IMR-90 (cell line): Measurements from ENCODE around the gene KCNJ8. TPM values are rescaled to one million over a fixed set of nuclear protein-coding genes. Genes with fewer than 3 reads are reported as not detected.

Experiments
- ATAC-seq: fragments of 200-7000 bp; cut with Tn5 transposase; 2 replicates; pipeline ENCODE4 v1.9.1; 2020; ENCODE audit warnings: low read depth, mild to moderate bottlenecking, moderate library complexity
- BruUV-seq: library from RNA; stranded (reverse); fragments of 400-500 nt; replicated peaks from 2 replicates; lab custom pipeline; 2021; lab: Mats Ljungman, UMichigan
- CTCF ChIA-PET: fragments of 300-600 bp; formaldehyde crosslinking; extraction: SDS; loops from one replicate; lab custom pipeline; 2021; ENCODE audit warnings: antibody characterized with exemption; lab: Yijun Ruan, JAX
- POLR2A ChIA-PET: fragments of 300-600 bp; sonication (Branson Sonifier 250); formaldehyde crosslinking; loops from one replicate; lab custom pipeline; 2022; ENCODE audit warnings: antibody characterized with exemption; ENCODE audit not compliant: unreplicated experiment; lab: Charles Lee
- DNase-seq: peaks from one replicate; pipeline ENCODE4 v3.0.0; 2013
- H2AFZ ChIP-seq: replicated peaks from 2 replicates; pipeline ENCODE3; 2013; ENCODE audit warnings: low read length, mild to moderate bottlenecking; ENCODE audit not compliant: poor library complexity
- H2AK5ac ChIP-seq: 2 replicates; pipeline ENCODE4 v1.6.1; 2013; ENCODE audit warnings: low read depth, low read length, inconsistent platforms
- H2AK9ac ChIP-seq: replicated peaks from 2 replicates; pipeline ENCODE3; 2013; ENCODE audit warnings: mild to moderate bottlenecking, low read depth, low read length, moderate library complexity; ENCODE audit not compliant: poor library complexity
- H2BK120ac ChIP-seq: 2 replicates; pipeline ENCODE4 v1.6.1; 2013; ENCODE audit warnings: low read depth, low read length, inconsistent platforms
- H2BK15ac ChIP-seq: 3 replicates; pipeline ENCODE4 v1.6.1; 2013; ENCODE audit warnings: low read depth, low read length, inconsistent platforms
- H2BK20ac ChIP-seq: 2 replicates; pipeline ENCODE4 v1.6.1; 2013; ENCODE audit warnings: low read depth, mild to moderate bottlenecking, inconsistent platforms, low read length, moderate library complexity
- H2BK5ac ChIP-seq: 2 replicates; pipeline ENCODE4 v1.6.1; 2013; ENCODE audit warnings: mild to moderate bottlenecking, low read depth, low read length, inconsistent platforms; ENCODE audit not compliant: poor library complexity, severe bottlenecking
- H3K14ac ChIP-seq: replicated peaks from 2 replicates; pipeline ENCODE4 v1.6.1; 2013; ENCODE audit warnings: low read depth, low read length, inconsistent platforms
- H3K18ac ChIP-seq: 2 replicates; pipeline ENCODE4 v1.6.1; 2013; ENCODE audit warnings: low read depth, low read length, control low read depth
- H3K23ac ChIP-seq: 2 replicates; pipeline ENCODE4 v1.6.1; 2013; ENCODE audit warnings: low read depth, low read length, inconsistent platforms
- H3K27ac ChIP-seq: 2 replicates; pipeline ENCODE4 v1.5.1; 2013; ENCODE audit warnings: mild to moderate bottlenecking, control low read depth, low read length; ENCODE audit not compliant: insufficient read depth
- H3K27me3 ChIP-seq: 2 replicates; pipeline ENCODE4 v1.6.1; 2013; ENCODE audit warnings: low read length; ENCODE audit not compliant: control insufficient read depth, insufficient read depth
- H3K36me3 ChIP-seq: 2 replicates; pipeline ENCODE4 v1.6.1; 2013; ENCODE audit warnings: low read length, mixed read lengths; ENCODE audit not compliant: control insufficient read depth, insufficient read depth
- H3K4ac ChIP-seq: 2 replicates; pipeline ENCODE4 v1.6.1; 2013; ENCODE audit warnings: low read depth, low read length, inconsistent platforms
- H3K4me1 ChIP-seq: 2 replicates; pipeline ENCODE4 v1.6.1; 2013; ENCODE audit warnings: low read length, mixed read lengths; ENCODE audit not compliant: control insufficient read depth, insufficient read depth
- H3K4me2 ChIP-seq: 2 replicates; pipeline ENCODE4 v1.6.1; 2013; ENCODE audit warnings: low read depth, mild to moderate bottlenecking, control low read depth, low read length, moderate library complexity
- H3K4me3 ChIP-seq: 2 replicates; pipeline ENCODE4 v1.5.1; 2013; ENCODE audit warnings: low read depth, mild to moderate bottlenecking, control low read depth, low read length, moderate library complexity; ENCODE audit not compliant: insufficient read depth
- H3K56ac ChIP-seq: 2 replicates; pipeline ENCODE4 v1.6.1; 2013; ENCODE audit warnings: low read length, inconsistent platforms; ENCODE audit not compliant: insufficient read depth; ENCODE audit errors: extremely low read depth
- H3K79me1 ChIP-seq, 2 experiments: 2 replicates each; pipeline ENCODE4 v1.6.1; 2013; ENCODE audit warnings: low read length in 2 of 2, inconsistent platforms in 1 of 2, low read depth in 1 of 2
- H3K9ac ChIP-seq: 2 replicates; pipeline ENCODE4 v1.6.1; 2013; ENCODE audit warnings: low read depth, low read length, control low read depth
- H3K9me1 ChIP-seq: 2 replicates; pipeline ENCODE4 v1.6.1; 2013; ENCODE audit warnings: low read length, inconsistent platforms; ENCODE audit not compliant: insufficient read depth
- H3K9me3 ChIP-seq: 2 replicates; pipeline ENCODE4 v1.6.1; 2013; ENCODE audit warnings: low read length; ENCODE audit not compliant: control insufficient read depth, insufficient read depth
- H4K20me1 ChIP-seq: 2 replicates; pipeline ENCODE4 v1.6.1; 2013; ENCODE audit warnings: low read length, inconsistent platforms; ENCODE audit not compliant: insufficient read depth
- H4K5ac ChIP-seq: 2 replicates; pipeline ENCODE4 v1.6.1; 2013; ENCODE audit warnings: mild to moderate bottlenecking, low read depth, low read length, control low read depth
- H4K8ac ChIP-seq, 2 experiments: 2 replicates each; pipeline ENCODE4 v1.6.1; 2013; ENCODE audit warnings: low read depth in 2 of 2, low read length in 2 of 2, control low read depth in 1 of 2, inconsistent platforms in 1 of 2
- H4K91ac ChIP-seq: 2 replicates; pipeline ENCODE4 v1.6.1; 2013; ENCODE audit warnings: low read depth, low read length, inconsistent platforms; ENCODE audit not compliant: insufficient read depth
- BHLHE40 ChIP-seq: fragments of 150-350 bp; IDR thresholded peaks from 2 replicates; pipeline ENCODE4 v1.6.1; 2016; ENCODE audit warnings: mild to moderate bottlenecking, low read depth, low read length
- CEBPB ChIP-seq: IDR thresholded peaks from 2 replicates; pipeline ENCODE4 v1.6.1; 2012; ENCODE audit warnings: low read depth, low read length, improper control_type of control experiment
- CHD1 ChIP-seq: IDR thresholded peaks from 2 replicates; pipeline ENCODE4 v1.6.1; 2012; ENCODE audit warnings: low read depth, low read length, improper control_type of control experiment
- CTCF ChIP-seq: conservative IDR thresholded peaks from 2 replicates; pipeline ENCODE4 v1.5.1; 2012; ENCODE audit warnings: mild to moderate bottlenecking, low read depth, low read length, improper control_type of control experiment
- ELK1 ChIP-seq: fragments of 150-350 bp; IDR thresholded peaks from 2 replicates; pipeline ENCODE4 v1.6.1; 2016; ENCODE audit warnings: low read depth, mild to moderate bottlenecking, low read length, moderate library complexity, borderline replicate concordance
- FOS ChIP-seq: fragments of 150-350 bp; IDR thresholded peaks from 2 replicates; pipeline ENCODE4 v1.6.1; 2016; ENCODE audit warnings: low read depth, low read length
- MAFK ChIP-seq: IDR thresholded peaks from 2 replicates; pipeline ENCODE4 v1.6.1; 2012; ENCODE audit warnings: low read depth, low read length, improper control_type of control experiment
- MAZ ChIP-seq: IDR thresholded peaks from 2 replicates; pipeline ENCODE4 v1.6.1; 2012; ENCODE audit warnings: low read depth, mild to moderate bottlenecking, low read length, improper control_type of control experiment, moderate library complexity, borderline replicate concordance
- NFE2L2 ChIP-seq: fragments of 150-350 bp; IDR thresholded peaks from 2 replicates; pipeline ENCODE4 v1.6.1; 2016; ENCODE audit warnings: low read depth, mild to moderate bottlenecking, low read length
- POLR2A ChIP-seq: IDR thresholded peaks from 2 replicates; pipeline ENCODE4 v1.6.1; 2012; ENCODE audit warnings: mild to moderate bottlenecking, low read depth, low read length
- RAD21 ChIP-seq: IDR thresholded peaks from 2 replicates; pipeline ENCODE4 v1.6.1; 2012; ENCODE audit warnings: low read length, improper control_type of control experiment
- RCOR1 ChIP-seq: IDR thresholded peaks from 2 replicates; pipeline ENCODE4 v1.6.1; 2012; ENCODE audit warnings: mild to moderate bottlenecking, low read length, improper control_type of control experiment; ENCODE audit not compliant: insufficient replicate concordance
- RFX5 ChIP-seq: IDR thresholded peaks from 2 replicates; pipeline ENCODE4 v1.8.0; 2012; ENCODE audit warnings: low read depth, mild to moderate bottlenecking, low read length, moderate library complexity
- SMC3 ChIP-seq: fragments of 150-350 bp; IDR thresholded peaks from 2 replicates; pipeline ENCODE4 v1.6.1; 2016; ENCODE audit warnings: low read depth, mild to moderate bottlenecking, antibody characterized with exemption, low read length, moderate library complexity
- USF2 ChIP-seq: fragments of 150-350 bp; IDR thresholded peaks from 2 replicates; pipeline ENCODE4 v1.6.1; 2017; ENCODE audit warnings: mild to moderate bottlenecking, antibody characterized with exemption, low read length, low read depth
- WGBS, 2 experiments: methylation state at CpG; one replicate each; pipeline versions ENCODE4 v1.1.5 to v1.1.7; 2013; ENCODE audit warnings: missing lambda C conversion rate in 2 of 2; ENCODE audit not compliant: insufficient read length in 1 of 2; ENCODE audit errors: extremely low coverage in 2 of 2; 5-methylcytosine and 5-hydroxymethylcytosine counted together
- dilution Hi-C: fragments of 300-500 bp; cut with HindIII; formaldehyde crosslinking; loops from one replicate; pipeline ENCODE4 v1.14.3; 2018; ENCODE audit warnings: low sequenced_read_pairs; ENCODE audit not compliant: unreplicated experiment
- in situ Hi-C: fragments of 300-500 bp; cut with MboI; formaldehyde crosslinking; loops from 3 replicates; pipeline ENCODE4 v1.14.3; 2019; ENCODE audit warnings: low sequenced_read_pairs, inconsistent platforms, mixed read lengths
- intact Hi-C: fragments of 100-400 bp; cut with micrococcal nuclease; formaldehyde crosslinking; loops from 2 replicates; pipeline ENCODE4 v1.10.0; 2022
- polyA plus RNA-seq, 3 experiments: library from polyadenylated mRNA; depleted of rRNA; stranded (reverse); fragments of >200 nt; gene quantifications; 2 replicates each; pipeline ENCODE4 v1.2.3, GENCODE V29; 2012; ENCODE audit warnings: low replicate concordance in 1 of 3
- total RNA-seq: library from RNA; depleted of rRNA; stranded (reverse); fragments of >200 nt; gene quantifications from 2 replicates; pipeline ENCODE4 v1.2.3, GENCODE V29; 2012

KCNJ8 gene
- total and polyA plus RNA-seq, 2 of the 4 experiments (the other 2 are of a cell fraction) = 8.0 to 15.8 TPM

GRCh38 chr12:21763531-21763930 is 11.0 kb downstream of the KCNJ8 start:
- no peak overlapping the region for H2AFZ ChIP-seq
- H3K9ac ChIP-seq = no peak overlapping the region
- H2BK5ac ChIP-seq = no peak overlapping the region
- WGBS, 2 experiments = no CpG with 5 or more reads among the region's 2 CpGs
- H2BK120ac ChIP-seq = no peak overlapping the region
- no peaks in the 10 kb centered on the region for H3K9me1 ChIP-seq
- no peak overlapping the region for H3K18ac ChIP-seq
- H2AK5ac ChIP-seq = no peak overlapping the region
- H4K20me1 ChIP-seq = no peaks in the 10 kb centered on the region
- no peak overlapping the region for H2AK9ac ChIP-seq
- intact Hi-C loops (no loop called here), dilution Hi-C loops (no loop called here), in situ Hi-C loops (no loop called here)
- no peak overlapping the region for H3K27ac ChIP-seq
- no peaks in the 10 kb centered on the region for H3K9me3 ChIP-seq
- TF ChIP-seq RAD21 (no peak), FOS (no peak), MAZ (no peak), SMC3 (no peak), BHLHE40 (no peak), ELK1 (no peak), CHD1 (no peak), RFX5 (no peak), POLR2A (no peak), CTCF (no peak), RCOR1 (no peak), MAFK (no peak), CEBPB (no peak), NFE2L2 (no peak), USF2 (no peak)
- H3K27me3 ChIP-seq = no peaks in the 10 kb centered on the region
- CTCF ChIA-PET = no interaction called here
- H3K79me1 ChIP-seq = no peaks in the 10 kb centered on the region
- no TSS peak for BruUV-seq
- H4K5ac ChIP-seq = no peak overlapping the region
- H3K23ac ChIP-seq = no peak overlapping the region
- no peak overlapping the region for H2BK15ac ChIP-seq
- no peak overlapping the region for H3K4ac ChIP-seq
- ATAC-seq (no peak), DNase-seq (no peak)
- no peak overlapping the region for H3K14ac ChIP-seq
- POLR2A ChIA-PET = no interaction called here
- H3K4me2 ChIP-seq = no peak overlapping the region
- H3K4me3 ChIP-seq = no peak overlapping the region
- no peak overlapping the region for H3K56ac ChIP-seq
- H4K91ac ChIP-seq = no peak overlapping the region
- no peaks in the 10 kb centered on the region for H3K4me1 ChIP-seq
- H2BK20ac ChIP-seq = no peak overlapping the region
- no peak overlapping the region for H4K8ac ChIP-seq
- H3K36me3 ChIP-seq = no peaks in the 10 kb centered on the region; the same call in 1 of the 2 replicates
